Breast epithelium (tissue), 3 donors: ENCODE data around the gene RGP1.

Source experiments
- POLR2A ChIP-seq: fragments of 450-650 bp; IDR thresholded peaks from one replicate; pipeline ENCODE4 v1.6.1; 2016; ENCODE audit warnings: antibody characterized with exemption, mild to moderate bottlenecking, moderate library complexity
- POLR2AphosphoS5 ChIP-seq, 3 donors: sonication (generic); formaldehyde crosslinking; IDR thresholded peaks; one replicate each; pipeline ENCODE4 v1.6.1; 2017; ENCODE audit warnings: antibody characterized with exemption in 3 of 3
- TF ChIP-seq, protein P1 (sequence below), 3 donors: fragments of 450-650 bp; IDR thresholded peaks; one replicate each; pipeline ENCODE4 v1.5.1; 2016 to 2017; ENCODE audit warnings: antibody characterized with exemption in 3 of 3, mild to moderate bottlenecking in 3 of 3, moderate library complexity in 3 of 3

DNA sequence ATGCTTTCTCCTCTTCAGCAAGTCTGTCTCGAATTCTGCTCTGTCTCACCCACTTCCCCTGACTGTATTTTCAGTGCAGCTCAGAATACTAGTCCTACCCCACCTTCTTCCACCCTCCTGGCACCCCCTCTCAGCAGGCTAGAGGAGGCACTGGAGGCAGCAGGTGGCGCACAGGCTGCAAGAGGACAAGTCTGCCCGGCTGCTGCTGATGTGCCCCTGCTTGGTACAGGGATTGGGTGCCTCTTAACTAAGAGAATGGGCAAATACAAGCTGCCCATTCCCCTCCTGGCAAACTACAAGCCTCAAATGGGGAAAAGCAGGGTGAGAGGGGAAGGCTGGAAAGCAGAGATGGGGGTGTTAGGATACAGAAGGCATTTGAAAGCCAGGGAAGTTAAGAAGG lies 22.2 kb upstream of the RGP1 start:
- TF ChIP-seq, protein P1, sequence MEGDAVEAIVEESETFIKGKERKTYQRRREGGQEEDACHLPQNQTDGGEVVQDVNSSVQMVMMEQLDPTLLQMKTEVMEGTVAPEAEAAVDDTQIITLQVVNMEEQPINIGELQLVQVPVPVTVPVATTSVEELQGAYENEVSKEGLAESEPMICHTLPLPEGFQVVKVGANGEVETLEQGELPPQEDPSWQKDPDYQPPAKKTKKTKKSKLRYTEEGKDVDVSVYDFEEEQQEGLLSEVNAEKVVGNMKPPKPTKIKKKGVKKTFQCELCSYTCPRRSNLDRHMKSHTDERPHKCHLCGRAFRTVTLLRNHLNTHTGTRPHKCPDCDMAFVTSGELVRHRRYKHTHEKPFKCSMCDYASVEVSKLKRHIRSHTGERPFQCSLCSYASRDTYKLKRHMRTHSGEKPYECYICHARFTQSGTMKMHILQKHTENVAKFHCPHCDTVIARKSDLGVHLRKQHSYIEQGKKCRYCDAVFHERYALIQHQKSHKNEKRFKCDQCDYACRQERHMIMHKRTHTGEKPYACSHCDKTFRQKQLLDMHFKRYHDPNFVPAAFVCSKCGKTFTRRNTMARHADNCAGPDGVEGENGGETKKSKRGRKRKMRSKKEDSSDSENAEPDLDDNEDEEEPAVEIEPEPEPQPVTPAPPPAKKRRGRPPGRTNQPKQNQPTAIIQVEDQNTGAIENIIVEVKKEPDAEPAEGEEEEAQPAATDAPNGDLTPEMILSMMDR (IDR thresholded peaks at IDR 0.05) = no peak
- TF ChIP-seq POLR2A (no peak), POLR2AphosphoS5 (IDR thresholded peaks at IDR 0.05) (no peak)
